RPMI7951 (cell line): ENCODE measurements around the gene KLF18. TPM values are rescaled to one million over a fixed set of nuclear protein-coding genes. Genes with fewer than 3 reads are reported as not detected.
"Not testable (repeated sequence)": the region's sequence is repeated elsewhere in the genome, so short reads cannot be mapped to it uniquely, and the experiment has no call there.

Source experiments
- DNase-seq: peaks from one replicate; pipeline ENCODE4 v3.0.0-alpha.2; 2012; ENCODE audit warnings: low read depth
- total RNA-seq: library from RNA; depleted of rRNA; stranded (reverse); fragments of >200 nt; shearing (Covaris generic); gene quantifications from 2 replicates; pipeline ENCODE4 v1.2.3, GENCODE V29; 2014

The KLF18 gene
- total RNA-seq, 1 experiment from 2014 or later = not detected

DNA sequence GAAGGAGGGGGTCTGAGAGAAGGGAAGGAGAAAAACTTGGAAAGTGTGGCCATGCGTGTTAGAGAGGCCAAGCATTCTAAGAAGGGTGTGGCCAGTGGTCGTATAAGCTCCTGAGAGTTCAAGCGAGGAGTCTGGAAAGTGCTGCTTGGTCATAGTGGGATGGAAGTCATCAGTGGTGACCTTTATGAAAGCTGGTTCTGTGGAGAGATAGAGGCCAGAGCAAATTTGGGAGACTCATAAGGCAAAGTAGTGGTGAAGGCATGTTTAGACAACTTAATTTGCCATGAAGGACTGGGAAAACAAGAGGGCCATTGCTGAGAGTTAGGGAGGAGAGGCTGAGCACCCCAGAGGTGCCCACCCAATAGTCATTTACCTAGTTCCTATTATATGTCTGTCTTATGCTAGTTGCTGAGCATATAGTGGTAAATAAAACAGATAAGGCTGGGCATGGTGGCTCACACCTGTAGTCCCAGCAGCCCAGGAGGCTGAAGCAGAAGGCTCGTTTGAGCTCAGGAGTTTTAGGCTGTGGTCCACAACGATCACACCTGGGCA lies 21.0 kb downstream of the KLF18 start:
- no peak for DNase-seq

GRCh38 chr1:44119525-44119924 lies 21.9 kb downstream of the KLF18 start:
- DNase-seq = no peak

DNA sequence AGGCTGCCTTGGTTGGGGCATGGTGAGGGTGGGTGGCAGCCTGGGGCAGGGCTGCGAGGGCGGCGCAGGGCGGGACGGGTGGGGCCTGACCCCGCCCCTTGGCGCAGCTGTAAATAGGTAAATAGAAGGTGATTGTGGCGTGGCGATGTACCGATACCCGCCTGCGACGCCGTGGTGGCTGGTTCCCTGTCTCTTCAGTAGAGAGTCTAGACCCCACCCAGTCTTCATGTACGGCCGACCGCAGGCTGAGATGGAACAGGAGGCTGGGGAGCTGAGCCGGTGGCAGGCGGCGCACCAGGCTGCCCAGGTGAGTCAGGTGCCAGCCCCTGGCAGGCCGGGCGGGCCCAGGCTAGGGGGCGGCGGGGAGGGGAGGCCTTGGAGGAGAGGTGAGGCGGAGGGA lies 22.7 kb downstream of the KLF18 start, which contains the start of gene KLF17:
Gene KLF17, plus strand, starts transcription at position 140 of the 400 bp plus-strand sequence. Its CDS starts 87 bp downstream, at position 227.
- no peak for DNase-seq

DNA sequence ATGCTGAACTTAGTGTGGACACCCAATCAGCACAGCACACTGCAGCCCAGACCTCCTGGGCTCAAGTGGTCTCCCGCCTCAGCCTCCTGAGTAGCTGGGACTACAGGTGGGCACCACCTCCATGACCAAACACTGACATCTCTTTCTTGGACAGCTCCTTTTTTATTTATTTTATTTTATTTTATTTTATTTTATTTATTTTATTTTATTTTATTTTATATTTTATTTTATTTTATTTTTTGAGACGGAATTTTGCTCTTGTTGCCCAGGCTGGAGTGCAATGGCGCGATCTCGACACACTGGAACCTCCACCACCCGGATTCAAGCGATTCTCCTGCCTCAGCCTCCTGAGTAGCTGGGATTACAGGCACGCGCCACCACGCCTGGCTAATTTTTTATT lies 24.2 kb downstream of the KLF18 start:
- not testable (repeated sequence) for DNase-seq

DNA sequence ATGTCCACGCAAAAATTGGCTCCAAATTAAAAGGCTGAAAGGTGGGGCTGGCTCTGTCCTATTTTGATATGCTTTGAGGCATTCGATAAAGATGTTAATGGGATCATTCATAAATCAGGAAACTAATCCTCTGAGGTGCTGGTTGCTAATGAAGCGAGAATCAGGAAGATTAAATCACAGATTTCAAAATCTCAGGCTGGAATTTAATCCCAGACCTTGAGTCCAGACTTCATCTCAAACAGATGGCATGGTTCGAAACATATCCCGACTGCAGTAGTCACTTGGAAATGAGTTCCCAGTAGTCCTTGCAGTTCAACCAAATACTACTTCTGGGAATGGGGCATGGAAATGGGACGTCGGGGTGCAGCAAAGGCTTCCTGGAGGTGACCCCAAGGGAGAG lies 27.3 kb downstream of the KLF18 start:
- no peak for DNase-seq

DNA sequence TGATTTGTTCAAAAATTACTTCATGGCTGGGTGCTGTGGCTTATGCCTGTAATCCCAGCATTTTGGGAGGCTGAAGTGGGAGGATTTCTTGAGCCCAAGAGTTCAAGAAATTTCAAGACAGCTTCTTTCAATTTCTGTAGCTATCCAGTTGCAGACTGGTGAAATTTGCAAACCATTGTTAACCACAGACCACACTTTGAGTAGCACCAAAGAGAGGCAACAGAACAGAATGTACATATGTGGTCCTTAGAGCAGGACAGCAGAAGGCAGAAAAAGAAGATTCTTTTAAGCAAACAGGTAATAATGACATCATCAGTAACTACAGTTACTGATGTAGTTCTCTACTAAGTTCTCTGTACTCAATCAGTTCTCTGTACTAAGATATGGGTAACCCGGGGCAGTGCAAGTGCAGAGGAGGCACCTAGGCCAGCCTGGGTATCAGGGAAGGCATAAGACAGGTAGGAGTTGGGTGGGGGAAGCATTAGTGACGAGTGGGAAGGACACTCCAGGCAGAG lies 28.3 kb downstream of the KLF18 start:
- DNase-seq = no peak

DNA sequence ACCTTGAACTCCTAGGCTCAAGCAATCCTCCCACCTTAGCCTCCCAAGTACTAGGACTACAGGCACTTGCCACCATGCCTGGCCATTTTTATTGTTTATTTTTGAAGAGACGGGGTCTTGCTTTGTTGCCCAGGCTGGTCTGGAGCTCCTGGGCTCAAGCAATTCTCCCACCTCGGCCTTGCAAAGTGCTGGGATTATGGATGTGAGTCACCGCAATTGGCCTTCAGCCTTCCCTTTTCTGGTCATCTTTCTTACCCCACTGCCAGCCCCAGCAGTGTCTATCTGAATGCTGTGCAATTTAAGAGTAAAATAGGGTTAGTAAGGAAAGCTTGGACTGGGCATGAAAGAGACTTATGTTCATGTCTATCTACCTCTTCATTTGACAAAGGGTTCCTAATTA lies 28.9 kb downstream of the KLF18 start:
- peak; percentile 48 for DNase-seq

- DNase-seq = no peak
Measured at GRCh38 chr1:44111861-44112260, 29.6 kb downstream of the KLF18 start.

GRCh38 chr1:44110916-44111315 lies 30.5 kb downstream of the KLF18 start:
- DNase-seq = no peak

DNA sequence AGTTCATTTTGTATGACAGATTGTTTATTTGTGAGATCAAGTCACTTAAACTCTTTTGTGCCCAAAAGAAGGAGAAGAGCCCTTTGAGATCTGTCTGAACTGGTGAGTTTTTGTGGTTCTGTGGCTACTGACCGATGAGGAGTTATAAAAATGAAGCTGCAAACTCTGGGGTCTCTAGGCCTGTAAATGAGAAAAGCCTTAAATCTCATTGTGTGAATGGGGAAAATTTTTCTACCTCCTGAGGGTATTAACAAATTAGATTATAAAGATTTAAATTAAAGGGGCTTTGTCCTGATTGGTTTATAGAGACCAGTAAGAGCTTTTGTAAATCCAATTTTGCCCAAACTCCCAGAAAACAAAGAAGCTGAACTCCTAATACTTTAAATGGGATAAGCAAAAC lies 32.5 kb downstream of the KLF18 start:
- DNase-seq = no peak

DNA sequence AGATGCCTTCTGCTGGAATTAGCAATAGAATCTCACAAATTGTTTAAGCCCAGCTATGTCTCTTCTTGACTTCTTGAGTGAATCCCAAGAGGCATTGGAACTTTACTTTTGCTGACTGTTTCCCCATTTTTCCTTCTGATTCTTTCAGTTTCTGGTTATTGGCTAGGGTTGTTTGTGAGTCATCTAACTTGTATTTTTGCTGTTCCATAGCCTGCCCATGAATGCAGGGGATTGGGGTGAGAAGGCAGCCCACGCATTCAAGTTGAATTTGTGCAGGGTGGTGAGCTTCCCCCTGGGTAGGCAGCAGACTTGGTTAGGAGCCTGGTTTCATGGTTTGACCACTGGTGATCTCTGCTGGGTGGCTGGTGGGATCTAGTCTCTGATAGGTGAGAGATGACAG lies 33.2 kb downstream of the KLF18 start:
- peak; percentile 65 for DNase-seq

DNA sequence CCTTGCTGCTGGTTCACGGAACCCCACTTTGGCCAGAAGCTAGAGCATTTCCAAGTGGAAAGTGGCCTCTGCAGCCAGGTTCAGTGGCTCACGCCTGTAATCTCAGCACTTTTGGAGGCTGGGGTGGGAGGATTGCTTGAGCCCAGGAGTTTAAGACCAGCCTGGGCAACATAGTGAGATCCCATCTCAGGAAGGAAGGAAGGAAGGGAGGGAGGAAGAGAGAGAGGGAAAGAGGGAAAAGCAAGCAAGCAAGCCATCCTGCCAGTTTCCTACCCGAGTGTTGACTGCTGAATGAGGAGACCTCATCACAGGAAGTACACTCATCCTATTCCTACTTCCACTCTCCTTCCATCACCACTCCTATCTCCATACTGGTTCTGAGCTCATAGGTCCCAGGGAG lies 35.6 kb downstream of the KLF18 start:
- no peak for DNase-seq

- DNase-seq = no peak
Measured at GRCh38 chr1:44103270-44104131, 37.9 kb downstream of the KLF18 start.

DNA sequence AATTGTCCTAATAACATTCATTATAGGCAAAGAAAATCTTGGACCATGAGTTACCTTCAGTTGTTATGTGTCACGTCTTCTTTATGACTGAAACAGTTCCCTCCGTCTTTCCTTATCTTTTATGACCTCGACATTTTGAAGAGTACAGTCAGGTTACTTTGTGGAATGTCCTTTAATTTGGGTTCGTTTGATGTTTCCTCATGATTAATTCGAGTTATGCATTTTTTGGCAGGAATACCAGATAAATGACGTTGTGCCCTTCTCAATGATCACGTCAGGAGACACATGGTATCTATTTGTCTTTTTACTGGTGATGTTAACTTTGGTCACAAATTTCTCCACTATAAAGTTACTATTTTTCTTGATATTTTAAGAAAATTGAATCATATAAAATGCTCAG lies 40.1 kb downstream of the KLF18 start:
- DNase-seq = no peak

DNA sequence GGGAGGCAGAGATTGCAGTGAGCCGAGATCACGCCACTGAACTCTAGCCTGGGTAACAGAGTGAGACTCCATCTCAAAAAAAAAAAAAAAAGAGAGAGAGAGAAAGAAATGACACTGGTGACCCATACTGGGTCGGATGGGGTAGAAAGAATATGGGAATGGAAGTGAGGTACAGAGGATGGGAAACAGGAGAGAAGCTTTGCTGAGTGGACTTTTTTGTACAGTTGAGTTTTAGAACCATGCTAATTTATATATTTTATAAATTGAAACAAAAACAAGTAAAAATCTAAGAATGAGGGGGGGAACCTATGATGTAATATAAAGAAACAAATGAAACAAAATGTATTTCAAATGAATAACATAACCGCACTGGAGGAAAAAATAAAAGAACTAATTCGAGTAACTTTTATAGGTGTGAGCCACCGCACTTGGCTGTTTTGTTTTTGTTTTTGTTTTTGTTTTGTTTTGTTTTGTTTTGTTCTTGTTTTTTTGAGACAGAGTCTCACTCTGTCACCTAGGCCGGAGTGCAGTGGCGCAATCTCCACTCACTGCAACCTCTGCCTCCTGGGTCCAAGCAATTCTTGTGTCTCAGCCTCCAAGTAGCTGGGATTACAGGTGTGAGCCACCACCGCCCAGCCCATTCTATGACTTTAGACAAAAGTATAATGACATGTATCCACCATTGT lies 41.1 kb downstream of the KLF18 start:
- DNase-seq = no peak

DNA sequence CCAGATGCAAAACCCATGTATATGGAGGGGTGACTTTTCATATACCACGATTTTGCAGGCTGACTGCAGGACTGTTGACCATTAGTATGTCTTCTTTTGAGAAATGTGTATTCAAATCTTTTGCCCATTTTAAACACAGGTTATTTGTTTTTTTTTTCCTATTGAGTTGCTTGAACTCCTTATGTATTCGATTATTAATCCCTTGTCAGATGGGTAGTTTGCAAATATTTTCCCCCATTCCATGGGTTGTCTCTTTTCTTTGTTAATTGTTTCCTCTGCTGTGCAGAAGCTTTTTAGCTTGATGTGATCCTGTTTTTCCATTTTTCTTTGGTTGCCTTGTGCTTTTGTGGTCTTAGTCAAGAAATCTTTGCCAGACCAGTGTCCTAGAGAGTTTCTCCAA lies 47.4 kb downstream of the KLF18 start:
- DNase-seq = peak; percentile 18

GRCh38 chr1:44090429-44091252 lies 50.8 kb downstream of the KLF18 start:
- no peak for DNase-seq

DNA sequence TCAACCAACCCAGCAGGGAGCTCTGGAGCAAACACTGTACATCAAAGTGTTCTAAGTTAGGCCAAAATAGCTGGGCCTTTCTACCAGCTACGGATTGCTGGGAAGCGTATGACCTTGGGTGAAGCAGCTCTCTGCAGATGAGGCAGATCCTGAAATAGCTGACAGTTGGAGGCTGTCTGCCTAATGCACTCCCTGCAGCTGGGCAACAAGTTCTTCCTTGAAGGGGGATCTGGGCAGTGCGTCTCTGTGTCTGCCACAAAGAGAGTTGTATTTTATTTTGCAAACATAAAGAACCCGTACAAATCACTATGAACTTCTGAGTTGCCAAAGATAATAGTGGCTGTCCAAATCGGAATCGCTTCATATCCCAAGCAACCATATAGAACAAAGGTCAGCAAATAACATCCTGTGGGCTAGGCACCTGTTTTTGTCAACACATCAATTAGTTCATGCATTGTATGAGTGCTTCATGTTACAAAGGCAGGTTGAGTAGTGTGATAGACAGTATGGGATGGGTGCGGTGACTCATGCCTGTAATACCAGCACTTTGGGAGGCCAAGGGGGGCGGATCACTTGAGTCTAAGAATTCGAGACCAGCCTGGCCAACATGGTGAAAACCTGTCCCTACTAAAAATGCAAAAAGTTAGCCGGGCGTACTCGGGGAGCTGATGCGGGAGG lies 51.9 kb downstream of the KLF18 start:
- DNase-seq = peak; percentile 43
